ENCODE data around the gene CAMTA1. TPM values are rescaled to one million over a fixed set of nuclear protein-coding genes. Genes with fewer than 3 reads are reported as not detected.

CAMTA1 gene
- total and polyA plus RNA-seq, 4 donors: 48.1 to 140 (median 52.3) TPM

DNA sequence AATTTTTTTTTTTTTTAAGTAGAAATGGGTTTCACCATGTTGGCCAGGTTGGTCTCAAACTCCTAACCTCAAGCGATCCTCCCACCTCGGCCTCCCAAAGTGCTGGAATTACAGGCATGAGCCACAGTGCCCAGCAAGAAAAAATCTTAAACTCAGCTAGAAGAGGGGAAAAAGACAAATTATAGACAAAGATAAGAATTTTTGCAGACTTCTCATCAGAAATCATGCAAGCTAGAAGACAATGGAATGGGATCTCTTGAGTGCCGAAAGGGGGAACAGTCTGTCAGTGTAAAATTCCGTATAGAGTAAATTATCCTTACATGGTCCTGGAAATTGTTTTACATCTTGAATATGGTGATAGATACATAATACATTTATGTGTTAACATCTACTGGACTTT is 294.4 kb downstream of the CAMTA1 start:
- Histone ChIP-seq H3K36me3 (ENCODE audit: control insufficient read depth in 4 of 4, insufficient read depth in 4 of 4, low read length in 4 of 4) (no peaks in the 10 kb centered on the region), H3K4me1 (ENCODE audit: control insufficient read depth in 5 of 5, insufficient read depth in 5 of 5, low read length in 5 of 5) (no peaks in the 10 kb centered on the region), H3K9ac (ENCODE audit: insufficient read depth in 1 of 2, low read length in 2 of 2) (no peak overlapping the region), H3K4me3 (no peak overlapping the region), H3K27ac (ENCODE audit: low read depth in 1 of 2, low read length in 1 of 2) (no peak overlapping the region), H3K9me3 (ENCODE audit: control insufficient read depth in 4 of 4, insufficient read depth in 3 of 4, low read length in 3 of 4) (peaks cover 0 to 7% (median 4%) of the 10 kb centered on the region in 4 donors), H3K27me3 (ENCODE audit: control insufficient read depth in 3 of 3, insufficient read depth in 3 of 3, low read length in 2 of 3) (peaks cover 0 to 7% (median 4%) of the 10 kb centered on the region in 3 donors)
- no peak for DNase-seq
- WGBS, 2 donors: 94% methylated on average over 4 of the region's 4 CpGs
- ATAC-seq (ENCODE audit: insufficient read depth, low FRiP score): no peak
- TF ChIP-seq, protein P1, sequence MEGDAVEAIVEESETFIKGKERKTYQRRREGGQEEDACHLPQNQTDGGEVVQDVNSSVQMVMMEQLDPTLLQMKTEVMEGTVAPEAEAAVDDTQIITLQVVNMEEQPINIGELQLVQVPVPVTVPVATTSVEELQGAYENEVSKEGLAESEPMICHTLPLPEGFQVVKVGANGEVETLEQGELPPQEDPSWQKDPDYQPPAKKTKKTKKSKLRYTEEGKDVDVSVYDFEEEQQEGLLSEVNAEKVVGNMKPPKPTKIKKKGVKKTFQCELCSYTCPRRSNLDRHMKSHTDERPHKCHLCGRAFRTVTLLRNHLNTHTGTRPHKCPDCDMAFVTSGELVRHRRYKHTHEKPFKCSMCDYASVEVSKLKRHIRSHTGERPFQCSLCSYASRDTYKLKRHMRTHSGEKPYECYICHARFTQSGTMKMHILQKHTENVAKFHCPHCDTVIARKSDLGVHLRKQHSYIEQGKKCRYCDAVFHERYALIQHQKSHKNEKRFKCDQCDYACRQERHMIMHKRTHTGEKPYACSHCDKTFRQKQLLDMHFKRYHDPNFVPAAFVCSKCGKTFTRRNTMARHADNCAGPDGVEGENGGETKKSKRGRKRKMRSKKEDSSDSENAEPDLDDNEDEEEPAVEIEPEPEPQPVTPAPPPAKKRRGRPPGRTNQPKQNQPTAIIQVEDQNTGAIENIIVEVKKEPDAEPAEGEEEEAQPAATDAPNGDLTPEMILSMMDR (IDR thresholded peaks at IDR 0.05; ENCODE audit: control extremely low read depth, extremely low read depth): no peak

DNA sequence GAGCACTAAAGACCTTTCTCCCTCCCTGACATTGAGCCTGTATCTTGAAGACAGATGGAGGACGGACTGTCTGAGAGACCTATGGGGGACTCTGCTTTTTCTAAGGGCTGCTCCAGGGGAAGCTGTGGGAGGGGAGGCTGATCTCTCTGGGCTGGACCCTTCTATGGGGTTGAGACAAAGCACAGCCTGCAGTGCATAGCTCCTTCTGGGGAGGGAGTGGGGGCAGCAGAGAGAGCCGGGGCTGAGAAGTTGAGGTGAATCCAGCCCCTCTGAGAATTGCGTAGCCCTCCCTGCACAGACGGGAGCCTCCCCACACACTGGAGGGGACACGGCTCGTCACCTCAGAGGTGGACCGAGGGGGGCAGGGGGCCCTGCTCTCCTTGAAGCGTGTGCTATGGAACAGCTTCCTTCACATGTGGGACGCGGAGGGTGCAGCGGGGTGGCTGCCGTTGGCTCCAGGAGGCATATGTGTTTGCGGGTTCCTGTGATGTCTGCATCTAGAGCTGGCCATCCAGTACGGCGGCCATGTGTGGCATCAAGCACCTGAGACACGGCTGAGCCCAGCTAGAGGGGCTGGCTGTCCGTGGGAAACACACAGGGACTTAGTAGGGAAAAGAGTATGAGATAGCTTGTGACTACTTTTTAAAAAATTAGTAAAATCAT is 299.1 kb downstream of the CAMTA1 start:
- no peak overlapping the region for H3K9ac ChIP-seq (ENCODE audit: insufficient read depth in 1 of 2, low read length in 2 of 2)
- H3K4me3 ChIP-seq: no peak overlapping the region
- DNase-seq (no peak), ATAC-seq (ENCODE audit: insufficient read depth, low FRiP score) (no peak)
- H3K27me3 ChIP-seq (ENCODE audit: control insufficient read depth in 3 of 3, insufficient read depth in 3 of 3, low read length in 2 of 3): peaks cover 2 to 10% (median 4%) of the 10 kb centered on the region in 3 donors
- peaks cover 0 to 8% (median 1%) of the 10 kb centered on the region in 4 donors for H3K9me3 ChIP-seq (ENCODE audit: control insufficient read depth in 4 of 4, insufficient read depth in 3 of 4, low read length in 3 of 4)
- TF ChIP-seq, protein P1 (IDR thresholded peaks at IDR 0.05; ENCODE audit: control extremely low read depth, extremely low read depth): no peak
- 62 to 66% methylated on average over 17 of the region's 17 CpGs for WGBS, 2 donors
- no peaks in the 10 kb centered on the region for H3K36me3 ChIP-seq (ENCODE audit: control insufficient read depth in 4 of 4, insufficient read depth in 4 of 4, low read length in 4 of 4)
- no peak overlapping the region for H3K27ac ChIP-seq (ENCODE audit: low read depth in 1 of 2, low read length in 1 of 2)
- H3K4me1 ChIP-seq (ENCODE audit: control insufficient read depth in 5 of 5, insufficient read depth in 5 of 5, low read length in 5 of 5): no peaks in the 10 kb centered on the region

DNA sequence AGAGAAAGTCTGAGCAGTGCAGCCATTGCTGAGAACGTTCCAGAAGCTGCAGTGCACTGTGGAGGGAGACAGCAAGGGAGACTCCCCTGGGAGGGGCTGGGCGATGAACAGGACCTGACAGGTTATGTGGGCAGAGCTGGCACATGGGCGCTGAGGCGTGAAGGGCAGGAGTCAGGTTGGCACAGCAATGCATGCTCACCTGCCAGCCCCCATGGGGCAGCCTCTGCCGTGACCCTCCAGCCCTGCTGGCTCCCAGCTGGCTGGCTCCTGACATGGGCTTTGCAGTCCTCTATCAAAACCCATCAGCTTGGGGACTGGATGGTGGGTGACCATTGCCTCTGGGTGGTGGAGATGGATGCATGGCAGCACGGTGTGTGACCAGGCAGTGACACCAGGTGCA is 300.3 kb downstream of the CAMTA1 start:
- H3K4me3 ChIP-seq: no peak overlapping the region
- H3K27me3 ChIP-seq (ENCODE audit: control insufficient read depth in 3 of 3, insufficient read depth in 3 of 3, low read length in 2 of 3): peaks cover 2 to 10% (median 4%) of the 10 kb centered on the region in 3 donors
- ATAC-seq (ENCODE audit: insufficient read depth, low FRiP score) (no peak), DNase-seq (no peak)
- H3K27ac ChIP-seq (ENCODE audit: low read depth in 1 of 2, low read length in 1 of 2): no peak overlapping the region
- H3K4me1 ChIP-seq (ENCODE audit: control insufficient read depth in 5 of 5, insufficient read depth in 5 of 5, low read length in 5 of 5): no peaks in the 10 kb centered on the region
- WGBS, 2 donors: 85 to 88% methylated on average over 6 of the region's 6 CpGs
- no peaks in the 10 kb centered on the region for H3K36me3 ChIP-seq (ENCODE audit: control insufficient read depth in 4 of 4, insufficient read depth in 4 of 4, low read length in 4 of 4)
- H3K9me3 ChIP-seq (ENCODE audit: control insufficient read depth in 4 of 4, insufficient read depth in 3 of 4, low read length in 3 of 4): peaks cover 0 to 8% (median 0%) of the 10 kb centered on the region in 4 donors
- TF ChIP-seq, protein P1 (IDR thresholded peaks at IDR 0.05; ENCODE audit: control extremely low read depth, extremely low read depth): no peak
- H3K9ac ChIP-seq (ENCODE audit: insufficient read depth in 1 of 2, low read length in 2 of 2): no peak overlapping the region

All from lung (tissue), 12 donors.